ENCODE results near the gene CACNA1G. TPM values are rescaled to one million over a fixed set of nuclear protein-coding genes. Genes with fewer than 3 reads are reported as not detected.

Gene CACNA1G
- total and polyA plus RNA-seq, 9 of the 15 experiments (the other 6 are each of a cell fraction or from before 2014, with no cell fraction given) = 0.01 TPM; not detected in 8

GRCh38 chr17:50661795-50662391 is 101.4 kb downstream of the CACNA1G start (continued):
- TF ChIP-seq POLR2AphosphoS5 (IDR thresholded peaks at IDR 0.05; ENCODE audit: control insufficient read depth, insufficient read depth, low read depth, low read length) (no peak), MIER1 (IDR thresholded peaks at IDR 0.05; ENCODE audit: low read depth) (peak; percentile 31; the same call in 1 of the 2 replicates), GABPA (tag; conservative IDR thresholded peaks at IDR 0.05; ENCODE audit: low read depth) (peak; percentile 65), TFAP4 (CRISPR knock-in tag; IDR thresholded peaks at IDR 0.05; ENCODE audit: borderline replicate concordance) (0 out of 2 replicates have a peak, but pooled peaks have one; percentile 39), HNRNPH1 (optimal IDR thresholded peaks at IDR 0.05; ENCODE audit: low read depth, low read length) (no peak), FOXJ2 (tag; IDR thresholded peaks at IDR 0.05) (peak; percentile 39; the same call in 1 of the 2 replicates), ASH1L (IDR thresholded peaks at IDR 0.05; ENCODE audit: borderline replicate concordance, low read depth, partially characterized antibody) (no peak), ZNF830 (CRISPR knock-in tag; IDR thresholded peaks at IDR 0.05) (no peak), PML (IDR thresholded peaks at IDR 0.05; ENCODE audit: low read length) (no peak), ZNF449 (CRISPR knock-in tag; IDR thresholded peaks at IDR 0.05) (peak; percentile 62; the same call in 1 of the 2 replicates), DDX20 (tag; IDR thresholded peaks at IDR 0.05; ENCODE audit: low read depth) (no peak), TEAD4 (IDR thresholded peaks at IDR 0.05; ENCODE audit: low read length) (peak; percentile 43), TEAD4 (CRISPR knock-in tag; IDR thresholded peaks at IDR 0.05; ENCODE audit: borderline replicate concordance) (no peak), ZBTB7A (IDR thresholded peaks at IDR 0.05; ENCODE audit: borderline replicate concordance, control insufficient read depth, low read depth, low read length) (0 out of 2 replicates have a peak, but pooled peaks have one; percentile 4), REST (IDR thresholded peaks at IDR 0.05; ENCODE audit: borderline replicate concordance) (0 out of 2 replicates have a peak, but pooled peaks have one; percentile 27), REST (CRISPR knock-in tag; IDR thresholded peaks at IDR 0.05; ENCODE audit: low read depth) (no peak), ARNT (IDR thresholded peaks at IDR 0.05) (peak in 1 of 2 experiments; percentile 90; a peak in 2 of 4 replicates), POLR3G (IDR thresholded peaks at IDR 0.05; ENCODE audit: extremely low read depth, insufficient read length, insufficient replicate concordance) (no peak)
